ENCODE results near the gene TEX11. TPM values are rescaled to one million over a fixed set of nuclear protein-coding genes. Genes with fewer than 3 reads are reported as not detected.
"Not testable (repeated sequence)": the region's sequence is repeated elsewhere in the genome, so short reads cannot be mapped to it uniquely, and the experiment has no call there.

TEX11 gene
- total RNA-seq, 1 donor from 2014 or later: not detected

GRCh38 chrX:70635669-70636068, 272.8 kb downstream of the TEX11 start:
- ATAC-seq (no peak), DNase-seq (ENCODE audit: low spot score) (no peak)
- intact Hi-C loops (cut with DNase I): no loop called here

GRCh38 chrX:70635227-70635626, 273.3 kb downstream of the TEX11 start:
- DNase-seq (ENCODE audit: low spot score) (no peak), ATAC-seq (no peak)
- intact Hi-C loops (cut with DNase I): no loop called here

DNA sequence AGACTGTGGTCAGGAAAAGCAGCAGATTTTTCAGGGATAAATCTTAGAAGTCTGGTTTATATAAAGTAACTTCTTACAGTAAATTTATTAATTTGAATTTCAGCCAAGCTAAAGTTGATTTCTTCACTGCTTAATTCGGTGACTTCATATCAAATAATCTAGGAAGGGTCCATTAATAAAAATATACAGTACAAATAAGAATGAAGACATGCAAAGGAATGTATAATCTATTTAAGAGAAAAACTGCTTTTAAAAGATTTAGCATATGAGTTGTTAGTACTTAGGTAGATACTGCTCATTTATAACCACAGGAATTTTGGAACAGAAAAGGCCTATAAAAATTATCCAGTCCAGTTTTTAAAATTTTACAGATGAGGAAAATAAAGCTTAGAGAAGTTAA, 286.8 kb downstream of the TEX11 start:
- intact Hi-C loops (cut with DNase I): no loop called here

GRCh38 chrX:70618467-70618866, 290.0 kb downstream of the TEX11 start:
- intact Hi-C loops (cut with DNase I): no loop called here
- DNase-seq (ENCODE audit: low spot score) (no peak), ATAC-seq (no peak)

More for the DNA sequence above, 286.8 kb downstream of the TEX11 start:
- no peak for DNase-seq (ENCODE audit: low spot score)
- ATAC-seq: no peak

GRCh38 chrX:70613295-70613694, 295.2 kb downstream of the TEX11 start:
- intact Hi-C loops (cut with DNase I): no loop called here
- ATAC-seq: no peak
- DNase-seq (ENCODE audit: low spot score): no peak

DNA sequence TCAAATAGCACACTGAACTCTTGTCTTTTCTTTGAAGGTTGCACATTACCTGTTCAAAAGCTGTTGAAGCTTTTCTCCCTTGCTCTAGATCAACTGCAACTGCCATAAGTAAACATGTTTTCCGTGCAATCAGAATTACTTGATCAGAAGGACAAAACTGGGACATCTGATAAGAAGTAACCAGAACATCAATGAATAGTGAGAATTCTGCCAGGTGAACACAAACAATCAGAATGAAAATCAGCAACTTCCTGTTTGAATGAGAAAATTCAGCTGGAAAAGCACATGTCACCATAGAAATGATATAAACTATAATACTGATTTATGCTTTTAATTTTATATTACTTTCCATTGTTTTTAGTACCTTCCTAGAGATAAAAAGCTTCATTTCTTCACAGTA, 303.2 kb downstream of the TEX11 start:
- ATAC-seq: no peak

GRCh38 chrX:70592091-70592490, 316.4 kb downstream of the TEX11 start:
- DNase-seq (ENCODE audit: low spot score) (no peak), ATAC-seq (no peak)
- intact Hi-C loops (cut with DNase I): no loop called here

More for the DNA sequence above, 303.2 kb downstream of the TEX11 start:
- intact Hi-C loops (cut with DNase I): no loop called here
- no peak for DNase-seq (ENCODE audit: low spot score)

- intact Hi-C loops (cut with DNase I); ATAC-seq; DNase-seq (ENCODE audit: low spot score): not testable (repeated sequence)
These were observed 321.4 kb downstream of the TEX11 start for GRCh38 chrX:70587158-70587557.

DNA sequence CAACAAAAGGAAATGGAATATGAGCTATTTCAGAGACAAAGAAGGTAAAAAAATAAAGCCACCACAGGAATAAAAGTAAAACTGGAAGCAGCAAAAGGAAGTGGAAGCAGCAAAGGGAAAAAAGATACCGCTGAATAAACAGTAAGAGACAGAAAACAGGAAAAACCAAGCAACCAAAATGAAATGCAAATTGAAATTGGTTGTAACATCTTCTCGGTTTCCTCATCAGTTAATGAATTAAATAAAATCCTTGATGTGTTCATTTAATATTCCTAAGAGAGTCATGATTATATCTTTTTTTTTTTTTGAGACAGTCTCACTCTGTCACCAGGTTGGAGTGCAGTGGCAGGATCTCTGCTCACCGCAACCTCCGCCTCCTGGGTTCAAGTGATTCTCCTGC, 331.1 kb downstream of the TEX11 start:
- intact Hi-C loops (cut with DNase I): loop anchor here (5.0 kb wide), 1 partner anchor 185 kb away; no protein-coding TSS in a partner anchor
- DNase-seq (ENCODE audit: low spot score) (no peak), ATAC-seq (no peak)

- DNase-seq (ENCODE audit: low spot score); intact Hi-C loops (cut with DNase I); ATAC-seq: not testable (repeated sequence)
These were observed 338.5 kb downstream of the TEX11 start for GRCh38 chrX:70569922-70570576.

DNA sequence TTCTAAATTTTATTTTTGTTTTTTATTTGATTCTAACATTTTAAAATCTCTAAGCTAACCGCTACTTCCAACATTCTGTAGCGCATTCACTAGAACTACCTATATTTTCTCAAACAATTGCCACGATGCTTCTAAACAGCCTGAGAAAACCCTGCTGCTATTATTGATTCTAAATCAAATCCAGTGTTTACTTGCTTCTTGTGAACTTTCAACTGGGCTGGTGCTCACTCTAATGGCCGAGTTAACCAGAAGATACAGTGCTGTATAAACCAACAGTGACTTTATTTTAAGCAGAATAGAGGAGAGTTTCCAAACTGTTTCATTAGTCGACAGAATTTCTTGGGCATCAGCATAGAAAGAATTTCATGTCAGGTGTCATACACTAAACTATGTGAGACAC, 353.6 kb downstream of the TEX11 start:
- intact Hi-C loops (cut with DNase I): no loop called here
- DNase-seq (ENCODE audit: low spot score) (no peak), ATAC-seq (no peak)

DNA sequence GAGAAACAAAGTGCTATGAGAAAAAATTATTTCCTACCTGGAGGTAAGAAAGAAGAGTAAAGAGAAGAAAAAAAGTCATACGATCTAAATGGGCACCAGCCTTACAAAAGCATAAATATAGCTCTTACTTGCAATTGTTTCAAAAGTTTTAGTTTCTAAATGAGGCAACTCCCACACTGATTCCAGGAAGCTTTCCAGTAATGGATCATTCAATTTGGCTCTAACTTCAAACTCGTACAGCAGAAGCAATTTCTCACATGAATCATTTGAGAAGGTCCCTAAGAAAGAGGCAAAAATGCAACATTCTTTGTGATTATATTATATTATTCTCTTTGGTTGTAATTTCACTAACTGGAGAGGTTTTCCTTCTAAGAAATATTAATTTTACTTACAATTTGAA, 354.0 kb downstream of the TEX11 start:
- intact Hi-C loops (cut with DNase I): no loop called here
- ATAC-seq: no peak

DNA sequence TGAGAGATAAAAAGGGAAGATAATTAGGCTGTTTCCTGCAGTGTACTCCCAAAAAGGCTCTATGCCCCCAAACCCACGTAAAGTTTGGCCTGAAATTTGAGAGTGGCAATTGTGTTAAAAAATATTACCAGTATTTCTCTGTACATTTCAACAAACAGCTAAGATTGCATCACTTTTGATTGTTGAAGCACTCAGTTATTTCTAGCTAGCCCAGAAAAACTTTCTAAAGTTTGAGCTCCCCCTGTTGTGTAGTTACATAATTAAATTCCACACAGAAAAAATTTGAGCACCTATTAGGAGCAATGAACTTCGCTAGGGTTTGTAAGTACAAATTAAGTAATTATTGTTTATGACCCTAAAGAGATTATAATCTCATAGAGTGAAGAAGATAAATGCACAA, 354.4 kb downstream of the TEX11 start:
- DNase-seq (ENCODE audit: low spot score): no peak
- intact Hi-C loops (cut with DNase I): no loop called here
- no peak for ATAC-seq

More for the DNA sequence above, 354.0 kb downstream of the TEX11 start:
- no peak for DNase-seq (ENCODE audit: low spot score)

- intact Hi-C loops (cut with DNase I): no loop called here
- no peak for DNase-seq (ENCODE audit: low spot score)
- no peak for ATAC-seq
These were observed 355.0 kb downstream of the TEX11 start for GRCh38 chrX:70553516-70553915.

DNA sequence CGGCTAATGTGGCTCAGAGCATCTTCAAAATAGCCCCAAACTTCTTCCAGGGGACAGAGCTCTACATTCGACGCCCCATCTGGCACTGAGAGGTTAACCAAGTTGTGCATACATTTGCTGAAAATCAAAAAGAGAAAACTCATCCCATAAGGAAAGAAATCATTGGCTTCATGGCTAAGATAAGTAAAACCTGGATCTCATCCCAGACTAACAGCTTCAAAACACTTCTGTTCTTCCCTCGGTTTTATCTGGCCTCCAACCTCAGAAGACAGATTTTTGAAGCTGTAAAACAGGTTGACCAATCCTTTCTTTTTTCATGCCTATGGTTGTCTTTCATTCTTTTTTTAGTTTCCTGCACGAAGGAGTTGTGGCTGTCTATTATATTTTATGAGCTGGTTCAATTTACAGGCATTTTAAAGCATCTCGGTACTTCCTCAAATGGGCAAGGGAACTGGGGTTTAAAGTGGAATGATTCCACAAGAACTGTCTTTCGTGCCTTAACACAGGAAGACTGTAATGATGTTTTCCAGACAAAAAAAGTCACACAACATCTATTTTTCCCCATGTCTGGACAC, 356.3 kb downstream of the TEX11 start:
- ATAC-seq (no peak), DNase-seq (ENCODE audit: low spot score) (no peak)
- intact Hi-C loops (cut with DNase I): no loop called here

DNA sequence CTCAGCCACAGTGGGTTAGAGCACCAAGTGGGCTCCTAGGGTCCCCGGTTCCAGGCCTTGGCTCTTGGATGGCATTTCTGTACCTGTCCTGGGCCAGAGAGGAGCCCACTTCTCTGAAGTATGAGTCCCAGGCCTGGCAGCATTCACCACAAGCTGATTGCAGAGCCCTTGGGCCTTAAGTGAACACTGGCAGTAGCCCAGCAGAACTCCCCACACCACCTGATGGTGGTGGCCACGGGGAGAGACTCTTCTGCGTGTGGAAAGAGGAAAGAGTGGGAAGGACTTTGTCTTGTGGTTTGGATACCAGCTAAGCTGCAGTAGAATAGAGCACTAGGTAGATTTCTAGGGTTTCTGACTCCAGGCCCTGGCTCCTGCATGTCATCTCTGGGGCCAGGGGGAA, 359.1 kb downstream of the TEX11 start:
- intact Hi-C loops (cut with DNase I): no loop called here
- no peak for DNase-seq (ENCODE audit: low spot score)
- no peak for ATAC-seq

DNA sequence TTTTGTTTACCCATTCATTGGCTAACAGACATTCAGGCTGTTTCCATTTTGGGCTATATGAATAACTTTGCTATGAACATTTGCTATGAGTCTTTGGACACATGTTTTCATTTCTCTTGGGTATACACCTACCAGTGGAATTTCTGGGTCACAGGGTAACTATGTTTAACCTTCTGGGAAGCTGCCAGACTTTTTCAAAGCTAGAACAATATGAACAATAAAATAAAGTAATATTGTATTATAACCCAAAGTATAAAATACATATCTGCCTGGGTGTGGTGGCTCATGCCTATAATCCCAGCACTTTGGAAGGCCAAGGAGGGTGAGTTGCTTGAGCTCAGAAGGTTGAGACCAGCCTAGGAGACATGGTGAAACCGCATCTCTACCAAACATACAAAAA, 373.3 kb downstream of the TEX11 start:
- intact Hi-C loops (cut with DNase I): no loop called here
- ATAC-seq: no peak

DNA sequence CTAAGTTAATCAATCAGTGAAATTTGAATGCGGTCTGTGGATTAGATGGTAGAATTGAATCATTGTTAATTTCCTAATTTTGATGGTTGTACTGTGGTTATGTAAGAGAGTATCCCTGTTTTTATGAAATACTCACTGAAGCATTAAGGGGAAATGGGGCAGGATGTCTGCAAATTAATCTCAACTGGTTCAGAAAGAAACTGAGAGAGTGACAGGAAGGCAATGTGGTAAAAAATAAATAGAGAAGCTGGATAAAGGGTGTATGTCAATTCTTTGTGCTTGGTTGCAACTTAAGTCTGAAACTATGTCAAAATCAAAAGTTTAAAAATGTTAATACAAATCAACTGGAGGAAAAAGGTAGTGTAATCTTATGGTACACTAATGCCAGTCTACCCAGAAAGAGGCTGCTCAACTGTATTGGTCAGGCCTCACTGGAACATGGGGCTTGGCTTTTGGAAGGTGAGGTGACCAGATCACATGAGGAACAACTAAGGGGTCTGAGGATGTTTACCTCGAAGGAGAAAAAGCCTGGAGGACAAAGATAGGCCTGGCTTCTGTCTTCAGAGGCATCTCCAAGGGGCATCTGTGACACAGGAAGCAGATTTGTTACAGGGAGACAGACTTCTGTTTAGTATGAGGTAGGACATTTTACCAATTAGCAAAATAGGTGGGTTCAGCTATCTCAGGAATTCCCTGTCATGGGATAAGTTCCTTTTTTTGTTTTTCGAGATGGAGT, 380.7 kb downstream of the TEX11 start:
- DNase-seq (ENCODE audit: low spot score): no peak
- intact Hi-C loops (cut with DNase I): no loop called here
- no peak for ATAC-seq

More for the DNA sequence above, 373.3 kb downstream of the TEX11 start:
- DNase-seq (ENCODE audit: low spot score): no peak

DNA sequence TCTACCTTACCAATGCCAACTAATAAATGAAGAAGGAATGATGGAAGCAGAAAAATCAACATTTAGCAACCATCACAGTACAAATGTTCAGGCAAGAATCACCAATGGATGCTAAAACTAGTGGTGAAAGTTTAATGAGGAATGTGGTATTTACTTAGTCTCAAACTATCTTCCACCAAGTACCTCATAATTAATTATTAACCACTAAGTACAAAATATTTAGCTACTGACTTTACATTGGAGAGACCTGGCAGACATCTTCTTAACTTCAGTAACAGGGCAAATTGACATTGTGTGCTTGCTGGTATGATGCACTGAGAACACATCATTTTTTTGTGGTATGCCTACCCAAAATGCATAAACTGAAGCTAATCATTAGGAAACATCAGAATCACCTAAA, 381.5 kb downstream of the TEX11 start:
- DNase-seq (ENCODE audit: low spot score) (no peak), ATAC-seq (no peak)

GRCh38 chrX:70525733-70526132, 382.8 kb downstream of the TEX11 start:
- ATAC-seq (no peak), DNase-seq (ENCODE audit: low spot score) (no peak)
- intact Hi-C loops (cut with DNase I): no loop called here

More for the DNA sequence above, 381.5 kb downstream of the TEX11 start:
- intact Hi-C loops (cut with DNase I): no loop called here
